ENCODE results near the gene CKM. TPM values are rescaled to one million over a fixed set of nuclear protein-coding genes. Genes with fewer than 3 reads are reported as not detected.

Gene CKM
- total RNA-seq, 1 donor from 2014 or later, result not detected

- no peaks in the 10 kb centered on the region for H3K27me3 ChIP-seq
- TF ChIP-seq CTCF (IDR thresholded peaks at IDR 0.05) (no peak), EZH2phosphoT487 (IDR thresholded peaks at IDR 0.05) (no peak), EZH2 (IDR thresholded peaks at IDR 0.05) (no peak)
- H3K4me3 ChIP-seq, result no peak overlapping the region
- H3K27ac Mint-ChIP-seq, result no peak overlapping the region
- no peak overlapping the region for H2AFZ ChIP-seq (replicated peaks)
- H3K9ac ChIP-seq, result no peak overlapping the region
- no peaks in the 10 kb centered on the region for H3K9me3 ChIP-seq (ENCODE audit: low read depth)
- DNase-seq (ENCODE audit: low spot score), result no peak
- no peak overlapping the region for H3K4me2 ChIP-seq
- H3K36me3 ChIP-seq, result peaks cover 4% of the 10 kb centered on the region
- H3K79me2 ChIP-seq (ENCODE audit: low read depth), result no peaks in the 10 kb centered on the region
- peaks cover 2% of the 10 kb centered on the region for H3K4me1 Mint-ChIP-seq
- H3F3A ChIP-seq (ENCODE audit: low read depth), result no peaks in the 10 kb centered on the region
- H3K4me3 Mint-ChIP-seq, result no peak overlapping the region
- H3K36me3 Mint-ChIP-seq, result peaks cover 18% of the 10 kb centered on the region
- H3K4me1 ChIP-seq, result no peaks in the 10 kb centered on the region
- H3K27me3 Mint-ChIP-seq (ENCODE audit: insufficient read depth, low read depth), result peaks cover 2% of the 10 kb centered on the region
- no peak overlapping the region for H3K27ac ChIP-seq
- H4K20me1 ChIP-seq (ENCODE audit: low read depth), result no peaks in the 10 kb centered on the region
- no peaks in the 10 kb centered on the region for H3K9me3 Mint-ChIP-seq
Measured at GRCh38 chr19:45298264-45298663, 24.4 kb downstream of the CKM start.

- no peaks in the 10 kb centered on the region for H3F3A ChIP-seq (ENCODE audit: low read depth)
- H3K9me3 ChIP-seq (ENCODE audit: low read depth), result no peaks in the 10 kb centered on the region
- Mint-ChIP-seq H3K27me3 (ENCODE audit: insufficient read depth, low read depth) (peaks cover 2% of the 10 kb centered on the region), H3K4me1 (peaks cover 2% of the 10 kb centered on the region), H3K9me3 (no peaks in the 10 kb centered on the region), H3K4me3 (no peak overlapping the region), H3K27ac (no peak overlapping the region), H3K36me3 (peaks cover 18% of the 10 kb centered on the region)
- no peak overlapping the region for H3K9ac ChIP-seq
- H3K36me3 ChIP-seq, result peaks cover 4% of the 10 kb centered on the region
- H4K20me1 ChIP-seq (ENCODE audit: low read depth), result no peaks in the 10 kb centered on the region
- no peaks in the 10 kb centered on the region for H3K4me1 ChIP-seq
- no peak for TF ChIP-seq EZH2phosphoT487 (IDR thresholded peaks at IDR 0.05)
- no peak for TF ChIP-seq CTCF (IDR thresholded peaks at IDR 0.05)
- TF ChIP-seq EZH2 (IDR thresholded peaks at IDR 0.05), result no peak
- no peaks in the 10 kb centered on the region for H3K79me2 ChIP-seq (ENCODE audit: low read depth)
- no peaks in the 10 kb centered on the region for H3K27me3 ChIP-seq
- H3K4me3 ChIP-seq, result no peak overlapping the region
- H3K4me2 ChIP-seq, result no peak overlapping the region
- H3K27ac ChIP-seq, result no peak overlapping the region
- no peak overlapping the region for H2AFZ ChIP-seq (replicated peaks)
- DNase-seq (ENCODE audit: low spot score), result no peak
Measured at GRCh38 chr19:45297674-45298073, 25.0 kb downstream of the CKM start.

GRCh38 chr19:45296355-45296754 lies 26.3 kb downstream of the CKM start:
- Mint-ChIP-seq H3K36me3 (peaks cover 27% of the 10 kb centered on the region), H3K4me1 (peaks cover 2% of the 10 kb centered on the region)
- H2AFZ ChIP-seq (replicated peaks), result no peak overlapping the region

More at GRCh38 chr19:45296355-45296754, 26.3 kb downstream of the CKM start:
- Histone ChIP-seq H3K79me2 (ENCODE audit: low read depth) (no peaks in the 10 kb centered on the region), H3K27me3 (no peaks in the 10 kb centered on the region), H3K4me3 (no peak overlapping the region), H3K9me3 (ENCODE audit: low read depth) (no peaks in the 10 kb centered on the region), H3K36me3 (peaks cover 4% of the 10 kb centered on the region), H3K9ac (no peak overlapping the region), H3K4me2 (no peak overlapping the region), H3K4me1 (no peaks in the 10 kb centered on the region), H3F3A (ENCODE audit: low read depth) (no peaks in the 10 kb centered on the region), H3K27ac (no peak overlapping the region), H4K20me1 (ENCODE audit: low read depth) (no peaks in the 10 kb centered on the region)
- DNase-seq (ENCODE audit: low spot score), result no peak
- Mint-ChIP-seq H3K27me3 (ENCODE audit: insufficient read depth, low read depth) (peaks cover 2% of the 10 kb centered on the region), H3K4me3 (no peak overlapping the region), H3K27ac (no peak overlapping the region), H3K9me3 (no peaks in the 10 kb centered on the region)
- TF ChIP-seq EZH2phosphoT487 (IDR thresholded peaks at IDR 0.05) (no peak), EZH2 (IDR thresholded peaks at IDR 0.05) (no peak), CTCF (IDR thresholded peaks at IDR 0.05) (no peak)

Measured in neural progenitor cell (in vitro differentiated cells).